Inflammatory macrophage (primary cell): ENCODE results near the gene TAP1.

ENCODE experiments used
- DNase-seq, 2 donors: peaks; one replicate each; pipeline ENCODE4 v3.0.0-alpha.2; 2020 to 2022

The TAP1 gene

GRCh38 chr6:32796848-32797776 is 56.4 kb downstream of the TAP1 start:
- DNase-seq: peak; percentile 88 to 90
